Urothelium cell line (cell line): Measurements from ENCODE around the gene TUBA4B.
"Not testable (repeated sequence)": the region's sequence is repeated elsewhere in the genome, so short reads cannot be mapped to it uniquely, and the experiment has no call there.

Experiments used
- DNase-seq: peaks from one replicate; pipeline ENCODE4 v3.0.0; 2011; ENCODE audit warnings: low spot score, mixed read lengths
- FAIRE-seq: peaks from 2 replicates; lab custom pipeline; 2011; peaks lifted over from hg19 to GRCh38; lab: Jason Lieb, UNC

Gene TUBA4B

DNA sequence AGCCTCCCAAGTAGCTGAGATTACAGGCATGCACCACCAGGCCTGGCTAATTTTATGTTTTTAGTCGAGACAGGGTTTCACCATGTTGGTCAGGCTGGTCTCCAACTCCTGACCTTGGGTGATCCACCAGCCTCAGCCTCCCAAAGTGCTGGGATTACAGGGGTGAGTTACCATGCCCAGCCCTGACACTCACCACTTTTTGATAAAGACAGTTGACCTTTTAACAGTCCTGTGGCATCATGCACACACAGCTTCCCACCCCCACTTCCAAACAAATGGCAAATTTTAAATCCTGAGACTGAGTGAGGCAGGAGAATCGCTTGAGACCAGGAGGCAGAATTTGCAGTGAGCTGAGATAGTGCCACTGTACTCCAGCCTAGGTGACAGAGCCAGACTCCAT, 20.0 kb downstream of the TUBA4B start:
- FAIRE-seq, result no peak
- no peak for DNase-seq

DNA sequence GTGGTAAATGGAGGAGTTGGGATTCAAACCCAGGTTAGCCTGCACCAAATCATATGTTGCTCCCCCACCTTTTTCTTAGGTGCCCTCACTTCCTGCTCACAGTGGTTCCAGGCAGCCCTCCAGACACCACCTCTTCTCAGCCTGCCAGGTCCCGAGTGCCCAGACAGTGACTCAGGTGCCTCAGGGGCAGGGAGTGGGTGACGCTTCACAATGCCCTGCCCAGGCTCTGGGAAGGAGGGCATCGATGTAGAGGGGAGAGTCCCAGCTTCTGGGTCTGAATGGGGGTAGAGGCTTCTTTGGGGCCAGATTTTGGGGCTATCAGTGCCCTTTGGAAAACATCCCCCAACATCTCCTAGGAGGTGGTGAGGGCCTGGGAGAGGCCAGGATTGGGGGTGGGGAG, 20.9 kb downstream of the TUBA4B start:
- DNase-seq, result peak; percentile 89
- no peak for FAIRE-seq

DNA sequence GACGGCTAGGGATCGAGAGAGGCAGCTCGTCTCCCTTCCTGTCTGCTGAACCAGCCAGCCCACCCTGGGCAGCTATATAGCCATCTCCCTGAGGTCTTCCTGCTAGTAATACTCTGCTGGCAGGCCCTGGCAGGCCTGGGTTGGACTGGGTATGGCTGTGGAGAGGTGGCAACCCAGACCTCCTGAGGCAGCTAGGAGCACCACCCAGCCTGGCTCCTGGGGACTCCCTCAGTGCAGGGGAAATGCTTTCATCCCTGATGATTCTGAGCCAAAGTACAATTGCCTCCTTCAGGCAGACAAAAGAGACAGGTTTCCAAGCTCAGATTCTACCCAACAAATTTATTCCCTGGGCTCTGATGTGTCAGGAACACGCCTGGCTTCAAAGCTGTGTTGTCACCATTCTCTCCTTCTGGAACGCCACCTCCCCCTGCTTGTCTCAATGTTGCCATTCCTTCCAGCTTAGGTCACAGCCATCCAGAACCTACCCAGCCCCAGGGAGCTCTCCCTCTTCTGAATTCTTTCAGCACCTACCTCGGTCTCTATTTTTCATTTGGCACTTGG, 21.4 kb downstream of the TUBA4B start:
- DNase-seq, result peak; percentile 88
- no peak for FAIRE-seq

DNA sequence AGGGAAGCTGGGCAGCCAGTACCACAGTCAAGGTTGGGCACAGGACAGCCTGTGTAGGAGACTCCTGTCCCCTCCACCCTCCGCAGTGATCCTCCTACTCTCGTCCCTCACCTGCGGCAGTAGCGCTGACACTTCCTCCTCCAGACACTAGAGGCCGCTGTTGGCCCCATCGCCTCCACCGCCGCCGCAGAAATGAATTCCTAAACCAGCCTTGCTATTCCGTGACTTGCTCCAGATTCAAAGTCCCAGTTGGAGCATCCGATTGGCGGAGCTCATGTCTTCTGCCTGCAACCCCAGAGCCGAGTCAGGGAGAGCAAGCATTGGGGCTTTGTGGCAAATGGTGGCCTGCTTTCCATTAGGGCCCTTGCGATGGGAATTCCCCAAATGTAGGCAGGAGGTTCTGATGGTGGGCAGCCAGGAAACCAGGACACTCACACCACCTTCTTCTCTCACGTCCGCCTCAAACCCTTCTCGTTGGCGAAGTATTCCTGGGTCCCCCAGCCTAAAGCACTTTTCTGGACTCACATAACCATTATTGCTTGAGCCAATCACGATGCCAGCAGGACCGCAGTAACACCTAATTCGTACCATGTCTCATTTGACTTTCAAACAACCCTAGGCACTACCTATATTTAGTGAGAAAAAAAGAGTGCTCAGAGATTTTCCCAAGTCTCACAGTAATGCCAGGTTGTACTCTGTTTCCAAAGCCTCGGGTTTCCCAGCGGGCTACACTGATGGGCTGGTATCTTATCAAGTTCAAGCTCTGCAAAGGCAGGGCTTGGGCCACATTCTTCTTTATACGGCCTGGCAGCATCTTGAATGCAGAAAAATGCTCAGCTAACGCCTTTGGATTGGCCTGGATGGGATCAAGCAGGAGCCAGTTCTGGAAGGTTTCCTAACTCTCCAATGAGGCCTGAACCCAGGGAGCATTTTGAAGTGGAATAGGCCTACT, 24.9 kb downstream of the TUBA4B start:
- DNase-seq (peak; percentile 77), FAIRE-seq (peak; percentile 48)

DNA sequence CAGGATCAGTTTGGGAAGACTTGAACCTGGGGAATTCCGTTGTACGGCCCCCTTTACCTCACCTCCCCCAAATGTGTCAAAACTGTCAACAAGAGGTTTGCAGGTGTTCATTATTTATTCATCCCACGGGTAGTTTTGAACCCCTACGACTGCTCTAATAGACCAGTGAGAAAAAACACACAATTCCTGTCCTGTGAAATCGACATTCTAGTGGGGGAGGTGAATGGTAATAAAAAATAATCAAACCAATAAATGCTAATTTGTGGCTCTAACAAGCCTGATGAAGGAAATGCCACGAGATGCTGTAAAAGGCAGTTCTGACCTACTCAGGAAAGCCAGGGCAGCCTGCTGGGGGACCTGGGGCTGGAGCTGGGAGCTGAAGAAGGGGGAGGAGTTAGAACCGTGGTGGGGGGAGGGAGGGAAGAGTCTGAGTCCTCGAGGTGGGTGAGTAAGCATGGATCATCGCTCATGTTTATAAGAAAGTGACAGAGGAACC, 25.7 kb downstream of the TUBA4B start:
- FAIRE-seq, result no peak
- DNase-seq, result no peak

DNA sequence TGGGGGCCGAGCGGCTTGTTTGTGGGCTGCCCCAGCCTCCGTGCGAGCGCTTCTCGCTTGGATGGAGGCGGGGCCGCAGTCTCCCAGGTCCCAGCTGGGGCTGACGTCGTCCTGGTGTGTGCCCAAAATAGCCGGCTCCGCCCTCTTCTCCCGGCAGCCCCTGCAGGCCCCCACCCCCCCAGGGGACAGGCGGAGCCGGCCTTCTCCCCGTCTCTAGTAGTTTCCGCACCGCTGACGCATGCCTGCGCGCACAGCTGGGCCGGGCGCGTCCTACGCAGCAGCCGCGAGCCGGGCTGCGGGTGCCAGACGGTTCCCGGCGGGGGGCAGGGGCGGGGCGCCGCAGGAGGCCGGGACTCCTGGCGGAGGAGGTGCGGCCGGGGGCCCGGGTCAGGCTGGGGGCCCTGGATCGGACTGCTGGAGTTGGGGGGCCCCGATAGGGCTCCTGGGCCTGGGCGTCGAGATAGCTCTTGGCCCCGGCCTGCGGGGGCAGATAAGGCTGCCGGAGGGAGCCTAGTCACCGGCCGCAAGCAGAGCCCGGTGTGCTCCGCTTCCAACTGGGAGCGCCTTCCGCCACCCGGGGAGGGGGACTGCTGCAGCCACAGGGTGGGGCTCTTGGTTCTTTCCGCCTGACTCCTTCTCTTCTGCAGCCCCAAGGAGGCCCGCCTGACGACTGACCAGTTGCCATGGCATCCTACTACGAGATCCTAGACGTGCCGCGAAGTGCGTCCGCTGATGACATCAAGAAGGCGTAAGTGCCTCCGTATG, 26.3 kb downstream of the TUBA4B start, which contains the start of gene DNAJB2:
DNAJB2 (plus strand) TSS at position 216 of the 765 bp plus-strand sequence; CDS start at position 684, 468 bp downstream.
- FAIRE-seq (peak; percentile 88), DNase-seq (peak; percentile 99)

DNA sequence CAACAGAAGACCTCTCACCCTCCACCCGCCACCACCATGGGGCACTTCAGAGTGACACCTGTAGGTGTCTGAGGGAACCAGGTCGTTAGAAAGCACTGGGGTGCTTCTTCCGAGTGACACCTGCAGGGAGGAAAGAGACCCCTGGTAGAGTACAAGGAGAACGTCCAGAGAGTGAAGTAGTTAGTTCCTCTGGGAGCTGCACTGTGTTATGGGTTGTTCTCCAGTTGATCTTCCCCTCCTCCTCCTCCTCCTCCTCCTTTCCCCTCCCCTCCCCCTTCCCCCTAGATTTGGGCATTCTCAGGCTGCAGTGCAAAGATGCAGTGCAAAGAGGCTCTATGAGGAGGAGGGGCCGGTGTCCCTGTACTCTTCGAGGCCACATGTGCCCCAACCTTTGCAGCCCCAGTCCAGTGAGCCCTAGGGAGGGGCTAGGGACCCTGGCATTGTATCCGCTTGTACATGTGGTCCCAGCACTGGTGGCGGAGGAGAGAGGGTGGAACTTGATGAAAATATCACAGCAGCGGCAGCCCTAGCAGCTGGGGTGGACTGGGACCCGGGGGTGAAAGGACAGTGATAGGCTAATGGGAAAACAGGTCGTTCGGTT, 27.0 kb downstream of the TUBA4B start:
- DNase-seq (no peak), FAIRE-seq (no peak)

DNA sequence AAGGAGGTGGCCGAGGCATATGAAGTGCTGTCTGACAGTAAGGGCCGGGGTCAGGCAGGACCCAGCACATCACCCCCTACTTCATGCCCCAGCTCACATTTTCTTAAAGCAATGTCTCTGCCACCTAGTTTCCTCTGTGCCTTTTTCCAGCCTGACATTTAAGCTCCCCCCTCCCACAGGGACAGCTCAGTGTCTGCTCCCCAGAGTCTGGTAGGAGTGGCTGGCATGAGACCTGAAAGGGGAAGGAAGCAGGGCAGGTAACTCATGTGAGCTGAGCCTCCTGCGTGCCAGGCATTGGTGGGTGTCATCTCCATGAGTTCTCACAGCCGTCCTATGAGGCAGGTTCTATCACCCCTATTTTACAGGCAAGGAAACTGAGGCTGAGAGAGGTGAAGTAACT, 27.6 kb downstream of the TUBA4B start:
- FAIRE-seq (no peak), DNase-seq (no peak)

DNA sequence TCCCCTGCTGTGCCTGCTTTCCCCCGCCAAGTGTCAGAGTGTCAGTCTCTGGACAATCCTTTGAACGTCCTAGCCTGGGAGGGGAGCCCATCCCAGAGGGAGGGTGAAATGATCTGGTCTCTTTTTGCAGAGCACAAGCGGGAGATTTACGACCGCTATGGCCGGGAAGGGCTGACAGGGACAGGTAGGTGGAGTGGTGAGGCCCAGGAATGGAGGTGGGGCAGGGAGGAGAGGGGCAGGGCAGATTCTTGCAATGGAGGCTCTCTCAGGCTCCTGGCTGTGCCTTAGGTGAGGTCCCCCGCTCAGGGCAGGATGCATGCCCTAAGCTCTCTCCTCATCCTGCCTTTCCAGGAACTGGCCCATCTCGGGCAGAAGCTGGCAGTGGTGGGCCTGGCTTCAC, 28.5 kb downstream of the TUBA4B start:
- DNase-seq (no peak), FAIRE-seq (no peak)

DNA sequence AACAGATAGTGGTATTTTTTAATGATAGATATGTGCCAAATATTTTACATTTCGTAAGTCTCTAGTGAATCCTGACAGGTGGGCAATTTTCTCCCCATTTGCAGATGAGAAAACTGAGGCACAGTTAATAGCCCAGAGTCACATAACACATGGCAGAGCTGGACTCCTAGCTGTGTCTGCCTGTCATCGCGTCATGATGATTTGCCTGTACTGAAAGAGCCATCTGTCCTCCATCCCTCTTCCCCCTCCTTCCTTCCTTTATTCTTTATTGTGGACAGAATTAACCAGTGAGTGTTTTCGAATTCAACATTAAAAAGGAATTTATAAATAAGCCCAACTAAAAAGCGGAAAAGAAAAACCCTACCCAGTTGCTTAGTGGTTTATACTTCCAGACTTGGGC, 29.3 kb downstream of the TUBA4B start:
- DNase-seq (no peak), FAIRE-seq (no peak)

DNA sequence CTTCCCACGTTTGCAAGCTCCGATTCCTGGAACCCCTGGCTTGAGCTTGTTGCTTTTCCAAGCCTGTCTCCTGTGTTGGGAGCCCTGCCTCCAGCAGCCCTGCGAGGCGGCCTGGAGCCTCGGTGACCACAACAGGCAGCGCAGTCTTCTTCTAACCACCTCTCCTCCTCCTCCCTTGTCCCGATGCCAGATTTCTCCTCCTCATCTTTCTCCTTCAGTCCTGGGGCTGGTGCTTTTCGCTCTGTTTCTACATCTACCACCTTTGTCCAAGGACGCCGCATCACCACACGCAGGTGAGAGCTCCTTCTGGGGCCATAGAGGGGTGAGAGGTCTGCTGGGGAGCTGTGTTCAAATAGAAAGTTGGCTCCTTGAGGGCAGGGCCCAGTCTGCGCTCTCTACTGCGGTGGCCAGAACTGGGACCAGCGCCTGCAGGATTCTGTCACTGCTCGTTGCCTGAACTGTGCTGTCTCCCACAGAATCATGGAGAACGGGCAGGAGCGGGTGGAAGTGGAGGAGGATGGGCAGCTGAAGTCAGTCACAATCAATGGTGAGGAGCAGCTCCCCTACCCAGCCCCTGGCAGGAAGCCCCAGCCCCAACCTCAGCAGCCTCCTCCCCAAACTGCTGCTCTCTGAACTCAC, 30.0 kb downstream of the TUBA4B start:
- no peak for FAIRE-seq
- no peak for DNase-seq

DNA sequence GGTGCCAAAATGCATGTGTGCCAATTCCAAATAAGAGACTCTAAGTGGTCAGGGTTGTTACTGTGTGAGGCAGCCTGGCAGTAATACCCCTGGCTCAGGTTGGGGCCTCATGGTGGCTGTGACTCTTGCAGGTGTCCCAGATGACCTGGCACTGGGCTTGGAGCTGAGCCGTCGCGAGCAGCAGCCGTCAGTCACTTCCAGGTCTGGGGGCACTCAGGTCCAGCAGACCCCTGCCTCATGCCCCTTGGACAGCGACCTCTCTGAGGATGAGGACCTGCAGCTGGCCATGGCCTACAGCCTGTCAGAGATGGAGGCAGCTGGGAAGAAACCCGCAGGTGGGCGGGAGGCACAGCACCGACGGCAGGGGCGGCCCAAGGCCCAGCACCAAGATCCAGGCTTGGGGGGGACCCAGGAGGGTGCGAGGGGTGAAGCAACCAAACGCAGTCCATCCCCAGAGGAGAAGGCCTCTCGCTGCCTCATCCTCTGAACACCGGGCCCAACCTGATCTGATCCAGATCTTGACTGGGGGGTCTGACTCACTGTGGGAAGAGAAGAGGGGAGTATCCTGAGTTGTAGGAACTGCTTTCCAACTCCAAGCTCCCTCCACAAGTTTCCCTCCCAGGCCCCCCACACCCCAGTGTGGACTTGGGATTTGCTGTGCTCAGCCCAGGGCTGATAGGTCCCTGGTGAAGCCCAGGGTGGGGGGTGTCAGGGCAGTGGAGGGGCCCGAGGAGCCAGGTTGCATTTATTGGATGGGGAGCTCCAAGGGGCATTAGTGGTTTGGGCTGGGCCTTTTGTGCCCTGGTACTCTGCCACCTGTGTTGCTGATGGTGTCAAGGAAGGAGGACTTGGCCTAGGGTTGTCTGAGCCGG, 31.7 kb downstream of the TUBA4B start:
- DNase-seq, result no peak
- no peak for FAIRE-seq

DNA sequence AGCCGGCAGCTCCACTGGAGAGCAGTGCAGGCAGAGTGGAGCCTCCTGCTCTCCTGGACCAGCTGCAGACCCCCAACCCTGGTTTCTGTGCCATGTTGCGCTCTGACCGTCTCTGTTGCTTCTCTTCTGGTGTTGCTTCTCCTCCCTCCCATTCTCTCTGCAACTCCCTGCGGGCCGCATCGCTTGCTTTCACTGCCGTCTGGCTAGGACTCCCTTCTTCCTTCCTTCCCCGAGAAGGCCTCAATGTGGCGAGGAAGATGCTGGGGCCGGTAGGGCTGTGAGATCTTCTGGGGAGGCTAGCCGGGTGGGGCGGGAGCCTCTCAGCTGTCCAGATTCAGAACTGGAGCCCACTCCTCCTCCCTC, 32.3 kb downstream of the TUBA4B start:
- DNase-seq (no peak), FAIRE-seq (no peak)

DNA sequence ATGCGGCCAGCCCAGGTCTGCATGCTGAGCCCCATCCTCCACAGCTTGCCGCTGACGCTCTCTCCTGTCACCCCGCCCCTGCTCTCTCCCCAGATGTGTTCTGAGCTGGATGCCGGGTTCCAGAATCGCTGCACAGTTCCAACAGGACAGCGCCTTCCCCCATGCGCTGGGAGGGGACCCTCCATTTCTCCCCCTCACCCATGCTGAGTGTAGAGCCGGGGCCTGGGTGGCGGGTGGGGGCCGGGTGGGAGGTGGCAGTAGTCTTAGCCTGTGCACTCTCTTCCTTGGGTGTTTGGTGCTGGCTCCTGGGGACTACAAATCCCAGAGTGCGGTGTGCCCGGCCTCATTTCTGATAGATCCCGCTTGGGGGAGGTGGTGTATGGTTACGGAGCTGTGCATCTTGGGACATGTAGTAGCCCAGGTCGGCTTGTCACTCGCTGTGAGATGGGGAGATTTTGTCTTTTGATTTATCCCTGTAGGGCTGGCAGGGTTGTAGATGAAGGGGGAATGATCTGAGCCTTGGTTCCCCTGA, 32.9 kb downstream of the TUBA4B start:
- peak; percentile 55 for DNase-seq
- peak; percentile 73 for FAIRE-seq

DNA sequence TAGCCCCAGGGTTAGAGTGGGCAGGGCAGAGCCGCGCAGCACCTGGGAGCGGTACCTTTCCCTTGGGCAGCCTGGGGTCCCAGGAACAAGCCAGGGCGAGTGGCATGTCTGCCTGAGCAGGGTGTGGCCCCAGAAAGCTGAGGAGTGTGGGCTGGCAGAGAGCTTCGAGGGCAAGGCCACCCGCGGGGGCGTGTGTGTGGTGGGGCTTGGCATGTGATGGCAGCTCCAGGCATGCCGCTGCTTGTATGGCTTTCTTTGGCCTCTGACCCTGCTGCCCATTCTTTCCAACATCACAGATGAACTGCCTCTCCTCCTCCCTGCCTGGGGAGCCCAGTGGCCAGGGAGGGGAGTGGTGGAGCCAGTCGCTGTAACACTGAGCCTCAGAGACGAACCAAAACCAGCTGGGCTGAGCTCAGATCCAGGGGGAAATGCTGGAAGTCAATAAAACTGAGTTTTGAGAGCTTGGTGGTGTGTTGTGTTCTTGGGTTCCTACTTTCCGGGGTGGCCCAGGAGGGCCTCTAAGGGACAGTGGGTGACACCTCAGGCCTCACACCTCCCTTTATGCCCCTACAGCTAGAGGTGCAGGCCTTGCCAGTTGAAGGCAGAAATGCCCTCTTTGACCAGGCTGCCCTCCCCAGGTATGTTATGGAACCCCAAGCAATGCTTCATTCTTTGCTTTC, 33.5 kb downstream of the TUBA4B start:
- FAIRE-seq, result no peak
- DNase-seq, result no peak

DNA sequence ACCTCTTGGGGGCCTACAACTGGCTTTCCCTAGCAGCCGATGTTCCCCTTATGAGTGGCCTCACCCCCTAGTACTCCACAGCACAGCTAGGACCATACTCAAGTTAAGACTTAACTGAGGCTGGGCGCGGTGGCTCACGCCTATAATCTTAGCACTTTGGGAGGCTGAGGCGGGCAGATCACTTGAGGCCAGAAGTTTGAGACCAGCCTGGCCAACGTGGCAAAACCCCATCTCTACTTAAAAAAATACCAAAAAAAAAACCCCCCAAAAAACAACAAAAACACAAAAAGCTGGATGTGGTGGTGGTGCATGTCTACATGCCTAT, 34.0 kb downstream of the TUBA4B start:
- DNase-seq, FAIRE-seq: not testable (repeated sequence)

DNA sequence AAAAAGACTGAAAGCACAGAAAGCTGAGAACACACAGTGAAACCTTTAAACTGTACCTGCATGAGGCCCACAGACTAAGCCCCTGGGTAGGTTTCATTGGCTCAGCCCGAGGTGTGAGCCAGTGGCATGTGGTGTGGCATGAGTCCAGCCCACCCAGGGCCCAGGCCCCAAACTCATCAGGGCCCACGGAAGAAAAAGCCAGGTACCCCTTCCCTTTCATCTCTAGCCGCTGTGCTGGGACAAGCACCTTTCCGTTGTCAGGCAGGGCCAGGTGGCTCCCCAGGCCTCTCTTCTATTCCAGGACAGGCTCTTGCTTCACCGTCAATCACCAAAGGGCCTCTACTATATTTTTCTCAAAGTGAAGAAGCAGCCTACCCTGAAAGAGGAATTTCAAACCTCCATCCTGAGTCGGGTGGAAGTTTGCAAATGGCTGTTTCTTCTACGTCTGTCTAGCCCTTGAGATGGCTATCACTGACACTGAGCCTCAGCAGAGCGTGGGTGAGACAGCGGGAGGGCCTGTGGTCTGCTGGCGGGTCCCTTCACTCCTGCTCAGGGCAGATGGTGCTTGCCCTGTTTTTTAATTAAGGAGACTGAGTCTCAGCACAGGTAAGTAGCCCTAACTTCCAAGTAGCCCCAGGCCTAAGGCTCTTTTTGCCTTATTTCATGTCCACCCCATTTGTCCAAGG, 34.7 kb downstream of the TUBA4B start:
- DNase-seq (no peak), FAIRE-seq (no peak)

DNA sequence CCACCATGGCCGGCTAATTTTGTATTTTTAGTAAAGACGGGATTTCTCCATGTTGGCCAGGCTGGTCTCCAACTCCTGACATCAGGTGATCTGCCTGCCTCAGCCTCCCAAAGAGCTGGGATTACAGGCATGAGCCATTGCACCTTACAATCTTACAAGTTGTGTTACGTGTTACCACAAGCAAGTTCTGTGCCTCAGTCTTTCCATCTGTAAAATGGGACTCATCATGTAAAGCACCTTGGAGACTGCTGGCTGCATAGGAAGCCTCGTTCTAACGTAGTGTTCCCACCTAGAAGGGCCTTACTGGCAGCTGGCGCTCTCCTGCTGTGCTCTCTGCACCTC, 36.1 kb downstream of the TUBA4B start:
- no peak for DNase-seq
- no peak for FAIRE-seq
